IPS-NIHi11 (cell line): ENCODE results near the gene CSF3R.

Experiments
- DNase-seq: peaks from one replicate; pipeline ENCODE4 v3.0.0; 2012; ENCODE audit warnings: mixed read lengths, low spot score

Gene CSF3R

GRCh38 chr1:36457691-36458090, 25.0 kb downstream of the CSF3R start:
- DNase-seq: no peak

DNA sequence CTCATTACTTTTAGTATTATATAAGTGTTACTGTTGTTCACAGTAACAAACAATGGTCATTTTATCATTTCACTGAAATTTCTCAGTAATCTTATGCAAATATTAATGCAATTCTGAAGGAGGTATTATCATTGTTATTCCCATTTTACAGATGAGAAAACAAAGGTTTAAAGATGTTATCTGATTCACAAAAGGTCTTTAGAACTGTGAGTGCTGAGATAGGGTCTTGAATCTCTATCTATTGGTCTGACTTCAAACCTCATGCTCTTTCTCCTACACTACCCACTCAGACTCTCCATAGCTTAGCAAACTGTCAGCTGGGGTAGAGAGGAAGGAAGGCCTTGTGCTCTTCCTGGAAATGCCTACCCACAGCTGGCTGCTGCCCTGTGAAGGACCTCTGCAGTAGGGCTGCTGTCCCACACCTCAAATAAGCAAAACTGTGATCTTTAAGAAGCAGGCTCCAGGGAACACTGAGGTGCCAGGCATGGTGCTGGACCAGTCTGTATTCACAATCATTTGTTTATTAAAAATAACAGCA, 26.3 kb downstream of the CSF3R start:
- DNase-seq: no peak

DNA sequence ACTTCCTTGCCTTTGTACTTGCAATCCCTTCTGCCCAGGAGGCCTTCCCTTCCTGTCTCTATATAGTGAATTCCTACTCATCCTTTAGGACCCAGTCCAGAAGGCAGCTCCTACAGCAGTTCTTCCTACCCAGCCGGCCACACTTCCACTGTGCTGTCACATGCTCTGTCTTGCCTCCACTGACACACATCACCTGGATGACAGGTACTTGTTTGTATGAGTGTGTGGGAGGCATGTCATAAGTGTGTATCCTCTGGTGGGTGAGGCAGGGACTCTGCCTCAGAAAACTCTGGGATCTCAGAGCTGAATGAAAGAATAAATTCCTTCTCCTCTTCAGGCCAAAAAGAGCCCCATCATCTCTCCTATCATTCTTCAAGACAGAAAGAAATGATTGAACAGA, 27.3 kb downstream of the CSF3R start:
- DNase-seq: no peak

DNA sequence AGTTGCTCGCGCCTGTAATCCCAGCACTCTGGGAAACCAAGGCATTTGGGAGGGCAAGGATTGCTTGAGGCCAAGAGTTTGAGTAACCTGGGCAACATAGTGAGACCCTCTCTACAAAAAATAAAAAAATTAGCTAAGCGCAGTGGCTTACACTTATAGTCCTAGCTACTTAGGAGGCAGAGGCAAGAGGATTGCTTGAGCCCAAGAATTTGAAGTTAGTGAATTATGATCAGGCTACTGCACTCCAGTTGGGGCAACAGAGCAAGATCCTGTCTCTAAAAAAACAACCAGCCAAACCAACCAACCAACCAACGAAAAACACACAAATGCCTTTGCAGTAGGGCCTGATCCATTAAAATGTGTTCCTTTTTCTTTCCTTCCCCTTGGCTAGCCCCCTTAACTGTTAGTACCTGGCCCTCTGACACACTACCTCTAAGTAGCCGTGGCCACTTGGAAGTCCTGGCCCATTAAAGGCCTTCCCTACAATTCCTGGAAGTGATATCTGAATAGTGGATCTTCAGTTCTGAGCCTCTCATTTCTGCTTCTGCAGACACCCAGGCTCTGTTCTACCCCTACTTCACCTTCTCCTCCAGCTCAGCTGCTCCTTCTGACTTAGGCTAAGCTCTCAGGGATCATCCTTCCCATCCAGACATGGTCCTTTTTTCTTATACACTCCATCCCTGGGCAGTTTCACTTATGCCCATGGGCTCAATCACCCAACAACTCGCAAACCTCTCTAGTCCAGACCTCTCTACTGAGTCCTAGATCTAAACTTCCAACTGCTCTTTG, 28.9 kb downstream of the CSF3R start:
- no peak for DNase-seq

GRCh38 chr1:36453051-36453450, 29.7 kb downstream of the CSF3R start:
- DNase-seq: no peak

DNA sequence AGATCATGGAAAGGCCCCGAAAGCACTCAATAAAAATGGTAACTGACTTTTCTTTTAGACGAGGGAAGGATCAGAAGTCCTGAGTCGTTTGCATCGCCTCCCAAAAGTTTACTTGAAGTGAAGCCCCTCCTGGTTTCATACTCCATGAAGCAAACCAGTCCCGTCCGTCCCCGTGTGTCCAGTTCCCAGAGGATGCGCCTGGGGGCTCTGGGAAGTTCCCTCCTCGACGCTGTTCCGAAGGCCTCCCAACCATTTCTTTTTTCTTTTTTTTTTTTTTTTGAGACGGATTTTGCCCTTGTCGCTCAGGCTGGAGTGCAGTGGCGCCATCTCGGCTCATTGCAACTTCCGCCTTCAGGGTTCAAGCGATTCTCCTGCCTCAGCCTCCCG, 31.8 kb downstream of the CSF3R start:
- peak; percentile 37 for DNase-seq

GRCh38 chr1:36450270-36450918, 32.3 kb downstream of the CSF3R start, which contains the start of gene OSCP1:
TSS of gene OSCP1 (minus strand) at chr1:36450451. CDS start at chr1:36450369, 82 bp downstream.
- DNase-seq: peak; percentile 100

DNA sequence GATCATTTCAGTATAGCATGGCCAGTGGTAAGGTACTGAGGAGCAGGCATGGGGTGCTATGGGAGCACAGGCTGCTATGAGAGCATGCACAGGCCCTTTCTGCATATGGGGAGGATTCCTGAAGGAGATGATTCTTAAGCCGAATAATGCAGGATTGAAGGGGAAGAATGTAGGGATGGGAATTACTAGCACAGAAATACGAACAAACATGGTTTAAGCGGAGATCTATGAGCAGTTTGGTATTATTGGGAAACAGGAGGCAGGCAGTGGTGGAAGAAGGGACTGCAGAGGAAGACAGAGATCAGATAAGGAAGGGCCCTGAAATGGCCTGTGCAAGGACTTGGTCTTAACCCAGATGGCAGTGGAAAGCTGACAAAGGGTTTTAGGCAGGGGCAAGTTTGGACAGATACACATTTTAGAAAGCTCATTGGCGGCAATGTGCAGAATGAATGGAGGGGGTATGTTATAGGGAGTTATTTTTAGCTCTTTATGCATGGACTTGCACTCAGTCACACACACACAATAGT, 34.1 kb downstream of the CSF3R start:
- DNase-seq: no peak

- DNase-seq: no peak
Observed at GRCh38 chr1:36447450-36447849, 35.3 kb downstream of the CSF3R start.

DNA sequence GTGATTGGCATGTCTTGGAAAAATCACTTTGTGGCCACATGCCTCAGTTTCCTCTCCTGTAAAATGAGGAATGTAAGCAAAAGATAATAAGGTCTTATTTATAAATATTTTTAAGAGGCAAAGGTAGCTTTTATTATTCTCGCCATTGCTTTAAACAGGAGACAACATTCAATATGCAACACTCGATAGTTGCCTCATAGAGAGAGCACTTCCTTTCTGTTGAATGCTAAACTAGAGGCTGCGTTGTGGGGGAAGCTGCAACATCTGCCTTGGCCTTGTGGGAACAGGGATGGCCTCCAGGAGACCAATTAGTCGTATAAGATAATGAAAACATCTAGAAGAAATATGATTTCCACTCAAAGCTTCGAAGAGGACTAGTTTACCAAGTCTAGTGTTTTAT, 36.0 kb downstream of the CSF3R start:
- DNase-seq: no peak

DNA sequence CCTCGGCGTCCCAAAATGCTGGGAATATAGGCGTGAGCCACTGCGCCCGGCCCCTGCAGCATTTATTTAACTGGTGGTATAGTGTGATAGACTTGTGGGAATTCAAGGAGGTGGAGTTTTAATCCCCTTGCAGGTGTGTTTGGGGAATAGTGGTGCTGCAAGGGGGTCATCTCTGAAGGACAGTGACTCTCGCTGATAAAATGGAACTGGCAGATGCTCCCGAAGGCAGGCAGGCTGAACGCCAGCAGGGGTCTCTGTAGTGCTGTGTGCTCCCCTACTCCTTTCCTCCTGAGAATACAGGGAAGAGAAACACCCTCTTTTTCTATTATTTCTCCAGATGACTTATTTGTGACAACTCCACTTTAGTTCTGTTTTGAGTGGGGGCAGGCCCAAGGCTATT, 36.4 kb downstream of the CSF3R start:
- peak; percentile 55 for DNase-seq

- DNase-seq: no peak
Observed at GRCh38 chr1:36443297-36443696, 39.4 kb downstream of the CSF3R start.

- DNase-seq: no peak
Observed at GRCh38 chr1:36442337-36442736, 40.4 kb downstream of the CSF3R start.

DNA sequence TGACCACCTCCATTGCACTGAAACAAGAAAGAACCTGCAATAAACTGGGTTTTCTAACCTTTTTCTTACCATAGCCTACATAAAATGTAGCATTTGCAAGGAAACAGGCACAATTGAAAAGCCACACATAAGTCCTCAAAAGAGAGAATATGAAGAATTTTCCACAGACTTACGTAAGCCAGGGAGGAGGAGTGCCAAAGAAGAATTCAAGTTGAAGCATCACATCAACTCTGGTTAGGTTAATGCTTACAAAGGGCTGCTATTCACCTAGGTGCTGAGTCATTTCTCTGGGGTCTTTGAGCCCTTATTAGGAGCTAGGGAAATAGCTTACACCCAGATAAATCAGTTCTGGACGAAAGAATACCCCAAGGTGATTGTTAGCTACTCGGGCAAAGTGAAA, 42.1 kb downstream of the CSF3R start:
- DNase-seq: no peak

DNA sequence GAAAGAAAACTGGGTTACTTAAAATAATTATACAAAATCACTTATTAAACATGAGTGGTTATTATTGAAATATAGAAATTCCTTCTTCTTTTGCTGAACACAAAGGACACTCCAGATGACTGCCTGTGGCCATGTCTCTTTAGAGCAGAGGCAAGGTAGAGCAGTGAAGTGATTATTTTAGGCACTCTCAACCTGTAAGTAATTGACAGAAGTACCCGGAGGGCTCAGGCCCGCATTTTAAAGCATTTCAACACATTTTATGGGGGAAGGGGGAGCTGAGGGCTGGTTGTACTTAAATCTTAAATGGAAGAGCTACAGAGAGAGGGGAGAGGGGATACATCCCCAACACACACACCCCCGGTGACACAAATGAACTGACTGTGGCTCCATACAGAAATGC, 42.7 kb downstream of the CSF3R start:
- no peak for DNase-seq

- DNase-seq: no peak
Observed at GRCh38 chr1:36438715-36439114, 44.0 kb downstream of the CSF3R start.

- no peak for DNase-seq
Observed at GRCh38 chr1:36436821-36437220, 45.9 kb downstream of the CSF3R start.

DNA sequence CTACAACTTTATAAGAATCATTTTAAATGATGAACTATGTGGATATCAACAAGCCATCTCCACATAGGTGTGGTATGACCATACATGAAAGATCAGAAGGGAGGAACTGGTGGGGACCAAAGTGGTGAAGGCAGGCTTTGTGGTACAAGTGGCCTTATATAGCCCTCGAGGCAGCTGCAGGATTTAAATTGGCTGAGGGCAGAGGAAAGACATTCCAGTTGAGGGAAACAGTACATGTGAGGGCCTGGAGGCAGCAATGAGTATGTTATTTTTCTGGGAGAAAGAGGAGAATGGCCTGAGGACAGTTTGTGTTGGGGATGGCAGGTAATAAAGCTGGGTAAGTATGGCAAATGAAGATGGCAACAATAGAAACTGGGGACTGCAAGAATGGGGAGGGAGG, 49.6 kb downstream of the CSF3R start:
- DNase-seq: no peak

- DNase-seq: no peak
Observed at GRCh38 chr1:36432616-36433015, 50.1 kb downstream of the CSF3R start.

DNA sequence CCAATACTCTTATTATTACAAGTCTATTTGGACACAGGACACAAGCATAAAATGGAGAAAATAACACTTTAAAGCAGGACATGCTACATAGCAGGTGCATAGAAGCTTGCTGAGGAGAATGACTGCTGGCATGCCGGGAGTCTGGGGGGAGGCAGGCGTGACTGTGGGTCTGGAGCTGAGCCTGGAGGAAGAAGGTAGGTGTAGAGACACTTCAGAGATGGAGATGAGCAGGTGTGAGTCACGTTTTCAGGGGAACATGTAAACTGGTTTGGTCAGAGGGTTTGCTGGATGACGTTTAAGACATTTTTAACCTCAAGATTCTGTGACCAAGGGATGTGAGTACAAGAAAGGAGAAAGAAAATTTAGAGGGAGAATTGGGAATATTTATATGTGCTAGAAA, 56.9 kb downstream of the CSF3R start:
- no peak for DNase-seq

DNA sequence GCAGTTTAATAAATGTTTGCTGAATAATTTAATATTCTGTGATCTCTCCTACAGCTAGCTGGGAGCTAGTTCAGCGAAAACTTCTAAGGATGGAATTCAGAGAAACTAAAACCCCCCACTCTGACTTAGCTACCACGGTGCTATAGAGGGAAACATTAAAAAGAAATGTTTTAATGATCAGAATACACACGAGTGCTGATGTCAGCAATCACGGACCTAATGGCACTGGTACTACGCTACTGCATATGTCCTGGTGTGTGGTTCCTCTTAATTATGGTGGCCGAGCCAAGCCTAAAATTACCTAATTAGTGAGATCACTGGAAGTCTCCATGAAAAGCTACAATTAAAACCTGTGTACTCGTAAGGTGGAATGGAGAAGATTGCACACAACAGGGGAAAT, 61.1 kb downstream of the CSF3R start:
- no peak for DNase-seq

DNA sequence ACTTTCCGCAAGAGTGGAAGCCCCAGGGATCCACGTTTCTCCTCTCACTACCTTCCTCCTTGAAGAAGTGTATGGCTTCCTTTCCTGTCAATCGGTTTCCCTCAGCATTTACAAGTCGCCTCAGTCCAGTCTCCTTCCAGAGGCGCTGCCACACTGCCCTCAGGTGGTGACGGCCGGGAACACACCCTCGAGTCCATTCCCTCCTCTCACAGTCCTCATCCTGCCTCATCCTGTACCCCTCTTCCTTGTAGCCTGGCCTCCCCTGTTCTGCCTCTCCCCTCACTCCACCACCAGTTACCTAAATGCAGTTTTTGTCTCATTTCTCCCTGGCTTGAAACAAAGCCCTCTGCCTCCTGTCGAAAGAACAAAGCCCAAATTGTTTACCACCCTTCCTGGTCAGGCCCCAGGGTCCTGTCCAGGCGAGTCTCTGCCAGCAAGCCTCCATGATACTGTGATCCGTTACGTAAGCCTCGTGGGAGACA, 61.8 kb downstream of the CSF3R start:
- DNase-seq: peak; percentile 86

DNA sequence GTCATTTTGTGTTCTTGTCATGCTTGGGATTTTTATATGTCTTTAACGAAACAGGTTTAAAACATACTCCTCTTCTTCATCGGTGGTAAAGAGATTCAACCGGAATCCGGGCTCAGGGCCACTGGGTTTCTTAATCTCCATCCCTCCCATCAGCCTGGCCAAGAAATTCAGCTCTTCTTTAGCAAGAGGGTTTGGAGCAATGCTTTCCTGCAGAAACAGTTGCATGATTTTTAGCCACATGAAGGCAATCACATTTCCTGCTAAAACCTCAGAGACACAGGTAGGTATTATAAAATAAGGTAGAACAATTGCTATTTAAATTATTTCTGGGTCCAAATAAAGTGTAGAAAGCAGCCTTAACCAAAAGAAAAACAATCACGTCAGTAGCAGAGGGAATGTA, 62.3 kb downstream of the CSF3R start:
- no peak for DNase-seq
